ENCODE measurements around the gene DPM1.

DNA sequence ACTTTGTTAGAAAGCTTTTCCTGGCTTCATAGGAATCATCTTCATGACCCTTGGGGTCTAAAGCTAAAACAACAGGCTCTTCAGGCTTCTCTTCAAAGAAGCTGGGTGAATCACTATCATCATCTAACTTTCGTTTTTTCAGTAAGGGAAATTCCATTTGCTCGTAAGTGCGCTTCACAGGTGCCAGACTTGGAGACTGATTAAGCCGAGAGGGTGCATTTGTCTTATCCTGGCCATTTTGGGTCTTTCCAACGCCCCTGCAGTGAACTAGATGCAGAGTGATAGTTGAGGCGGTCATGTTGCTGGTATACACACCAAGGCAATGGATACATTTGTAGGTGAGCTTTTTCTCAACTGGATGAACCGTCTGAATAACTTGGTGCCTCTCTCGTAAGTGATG is 65.9 kb downstream of the DPM1 start:
- TF ChIP-seq, protein P1, sequence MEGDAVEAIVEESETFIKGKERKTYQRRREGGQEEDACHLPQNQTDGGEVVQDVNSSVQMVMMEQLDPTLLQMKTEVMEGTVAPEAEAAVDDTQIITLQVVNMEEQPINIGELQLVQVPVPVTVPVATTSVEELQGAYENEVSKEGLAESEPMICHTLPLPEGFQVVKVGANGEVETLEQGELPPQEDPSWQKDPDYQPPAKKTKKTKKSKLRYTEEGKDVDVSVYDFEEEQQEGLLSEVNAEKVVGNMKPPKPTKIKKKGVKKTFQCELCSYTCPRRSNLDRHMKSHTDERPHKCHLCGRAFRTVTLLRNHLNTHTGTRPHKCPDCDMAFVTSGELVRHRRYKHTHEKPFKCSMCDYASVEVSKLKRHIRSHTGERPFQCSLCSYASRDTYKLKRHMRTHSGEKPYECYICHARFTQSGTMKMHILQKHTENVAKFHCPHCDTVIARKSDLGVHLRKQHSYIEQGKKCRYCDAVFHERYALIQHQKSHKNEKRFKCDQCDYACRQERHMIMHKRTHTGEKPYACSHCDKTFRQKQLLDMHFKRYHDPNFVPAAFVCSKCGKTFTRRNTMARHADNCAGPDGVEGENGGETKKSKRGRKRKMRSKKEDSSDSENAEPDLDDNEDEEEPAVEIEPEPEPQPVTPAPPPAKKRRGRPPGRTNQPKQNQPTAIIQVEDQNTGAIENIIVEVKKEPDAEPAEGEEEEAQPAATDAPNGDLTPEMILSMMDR (IDR thresholded peaks at IDR 0.05; ENCODE audit: poor library complexity, severe bottlenecking) = no peak
- TF ChIP-seq EP300 (conservative IDR thresholded peaks at IDR 0.05; ENCODE audit: poor library complexity, severe bottlenecking) (no peak), MXI1 (conservative IDR thresholded peaks at IDR 0.05; ENCODE audit: poor library complexity, severe bottlenecking) (no peak)
- TF ChIP-seq, protein P2, sequence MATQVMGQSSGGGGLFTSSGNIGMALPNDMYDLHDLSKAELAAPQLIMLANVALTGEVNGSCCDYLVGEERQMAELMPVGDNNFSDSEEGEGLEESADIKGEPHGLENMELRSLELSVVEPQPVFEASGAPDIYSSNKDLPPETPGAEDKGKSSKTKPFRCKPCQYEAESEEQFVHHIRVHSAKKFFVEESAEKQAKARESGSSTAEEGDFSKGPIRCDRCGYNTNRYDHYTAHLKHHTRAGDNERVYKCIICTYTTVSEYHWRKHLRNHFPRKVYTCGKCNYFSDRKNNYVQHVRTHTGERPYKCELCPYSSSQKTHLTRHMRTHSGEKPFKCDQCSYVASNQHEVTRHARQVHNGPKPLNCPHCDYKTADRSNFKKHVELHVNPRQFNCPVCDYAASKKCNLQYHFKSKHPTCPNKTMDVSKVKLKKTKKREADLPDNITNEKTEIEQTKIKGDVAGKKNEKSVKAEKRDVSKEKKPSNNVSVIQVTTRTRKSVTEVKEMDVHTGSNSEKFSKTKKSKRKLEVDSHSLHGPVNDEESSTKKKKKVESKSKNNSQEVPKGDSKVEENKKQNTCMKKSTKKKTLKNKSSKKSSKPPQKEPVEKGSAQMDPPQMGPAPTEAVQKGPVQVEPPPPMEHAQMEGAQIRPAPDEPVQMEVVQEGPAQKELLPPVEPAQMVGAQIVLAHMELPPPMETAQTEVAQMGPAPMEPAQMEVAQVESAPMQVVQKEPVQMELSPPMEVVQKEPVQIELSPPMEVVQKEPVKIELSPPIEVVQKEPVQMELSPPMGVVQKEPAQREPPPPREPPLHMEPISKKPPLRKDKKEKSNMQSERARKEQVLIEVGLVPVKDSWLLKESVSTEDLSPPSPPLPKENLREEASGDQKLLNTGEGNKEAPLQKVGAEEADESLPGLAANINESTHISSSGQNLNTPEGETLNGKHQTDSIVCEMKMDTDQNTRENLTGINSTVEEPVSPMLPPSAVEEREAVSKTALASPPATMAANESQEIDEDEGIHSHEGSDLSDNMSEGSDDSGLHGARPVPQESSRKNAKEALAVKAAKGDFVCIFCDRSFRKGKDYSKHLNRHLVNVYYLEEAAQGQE (IDR thresholded peaks at IDR 0.05; ENCODE audit: borderline replicate concordance) = no peak
